HG02970 (cell line): Measurements from ENCODE around the gene INPP4B.

Source experiments
- ATAC-seq: cut with Tn5 transposase; IDR thresholded peaks from one replicate; pipeline ENCODE4 v1.9.1; 2021; ENCODE audit warnings: mild to moderate bottlenecking, moderate library complexity, moderate number of reproducible peaks; ENCODE audit not compliant: unreplicated experiment, low FRiP score

The INPP4B gene

GRCh38 chr4:142202404-142203332 lies 643.4 kb downstream of the INPP4B start:
- peak; percentile 64 for ATAC-seq

- ATAC-seq: no peak
Observed at GRCh38 chr4:142201041-142201440, 645.1 kb downstream of the INPP4B start.

DNA sequence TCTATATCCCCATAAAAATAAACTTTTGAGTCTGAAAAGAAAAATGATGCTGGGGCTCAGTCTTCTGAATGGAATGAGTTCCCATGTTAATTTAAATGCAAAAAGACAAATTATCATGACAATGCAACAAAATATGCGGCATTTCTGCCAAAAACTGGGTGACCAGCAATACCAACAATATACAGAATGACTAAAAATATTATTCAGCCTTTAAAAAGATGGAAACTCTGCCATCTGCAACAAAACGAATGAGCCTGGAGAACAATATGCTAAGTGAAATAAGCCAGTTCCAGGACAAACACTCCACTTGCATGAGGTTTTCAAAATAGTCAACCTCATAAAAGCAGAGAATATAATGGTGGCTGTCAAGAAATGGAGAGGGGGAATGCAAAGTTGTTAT lies 651.2 kb downstream of the INPP4B start:
- no peak for ATAC-seq

GRCh38 chr4:142191901-142192300 lies 654.2 kb downstream of the INPP4B start:
- ATAC-seq: no peak

GRCh38 chr4:142181021-142181420 lies 665.1 kb downstream of the INPP4B start:
- no peak for ATAC-seq

DNA sequence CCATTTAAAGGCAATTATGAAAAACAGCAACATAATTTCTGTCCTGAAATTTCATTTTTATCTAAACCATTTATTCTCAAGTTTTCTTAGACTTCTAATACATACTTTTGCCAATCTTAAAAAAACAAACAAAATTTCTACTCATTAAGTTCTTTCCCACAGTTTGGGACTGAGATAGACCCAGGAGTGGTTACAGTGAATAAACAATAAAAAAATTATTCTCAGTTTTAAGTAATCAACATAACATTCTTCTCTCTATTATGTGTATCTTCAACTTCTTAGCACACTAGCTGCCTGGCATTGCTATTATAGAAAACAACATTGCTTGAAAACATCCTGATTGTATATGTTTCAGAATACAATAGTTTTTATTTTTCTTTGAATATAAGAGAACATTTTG lies 676.9 kb downstream of the INPP4B start:
- no peak for ATAC-seq

DNA sequence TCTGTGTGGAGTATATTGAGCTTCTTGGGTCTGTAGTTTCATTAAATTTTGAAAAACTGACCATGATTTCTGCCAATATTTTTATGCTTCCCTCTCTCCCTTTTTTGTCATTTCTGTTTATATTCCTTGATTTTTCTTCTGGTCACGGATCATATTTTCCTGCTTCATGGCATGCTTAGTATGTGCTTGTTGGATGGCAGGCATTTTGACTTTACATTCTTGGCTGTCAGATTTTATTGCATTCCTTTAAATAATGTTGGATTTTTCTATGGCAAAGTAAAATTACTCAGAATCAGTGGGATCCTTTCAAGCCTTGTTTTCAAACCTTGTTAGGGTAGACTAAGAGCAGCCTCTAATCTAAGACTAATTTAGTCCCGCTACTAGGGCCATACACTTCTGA lies 677.9 kb downstream of the INPP4B start:
- no peak for ATAC-seq

DNA sequence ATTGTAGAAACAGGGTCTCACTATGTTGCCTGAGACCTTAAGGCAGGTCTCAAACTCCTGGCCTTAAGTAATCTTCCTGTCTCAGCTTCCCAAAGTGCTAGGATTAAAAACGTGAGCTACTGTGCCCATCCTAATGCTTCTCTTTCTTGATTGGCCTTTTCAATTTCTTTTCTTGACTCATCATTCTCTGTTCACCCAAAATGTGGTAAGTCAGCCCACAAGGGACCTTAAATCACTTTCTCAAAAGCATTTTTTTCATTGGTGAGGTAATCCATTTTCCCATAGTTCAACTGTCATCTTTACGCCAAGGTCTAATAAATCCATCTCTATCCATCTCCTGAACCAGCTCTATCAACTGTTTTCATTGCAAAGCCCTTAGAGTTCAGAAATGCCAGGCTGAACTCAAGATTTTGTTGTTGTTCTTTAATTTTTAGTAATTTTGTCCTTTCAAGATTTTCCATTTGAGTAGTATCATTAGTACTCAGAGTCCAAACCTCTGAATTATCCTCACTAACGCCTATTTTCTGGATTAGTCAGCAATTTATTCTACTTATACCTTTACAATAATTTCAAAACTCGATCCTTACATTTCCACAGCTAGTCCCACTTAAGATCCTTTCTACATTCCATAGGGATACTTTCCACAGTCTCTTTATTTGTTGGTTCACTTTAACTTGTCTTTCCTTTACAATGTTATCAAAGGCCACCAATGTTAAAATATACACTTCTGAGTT lies 681.2 kb downstream of the INPP4B start:
- no peak for ATAC-seq

DNA sequence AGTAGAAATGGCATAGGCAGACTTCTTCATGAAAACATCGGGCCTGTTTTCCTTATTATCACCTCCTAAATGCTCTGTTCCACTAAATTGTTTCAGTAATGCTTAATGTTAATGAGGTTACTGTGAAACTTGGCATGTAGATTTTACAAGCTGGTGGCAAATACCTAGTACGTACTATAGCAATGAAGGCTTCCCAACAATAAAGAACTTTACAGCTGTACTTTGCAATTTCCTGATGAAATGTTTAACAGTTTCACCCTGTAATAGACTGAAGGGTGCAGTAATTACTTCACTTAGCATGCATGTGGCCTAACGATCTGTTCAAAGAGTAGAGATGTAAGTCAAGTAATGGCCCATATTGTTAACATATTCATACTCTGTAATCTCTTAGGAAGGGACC lies 685.0 kb downstream of the INPP4B start:
- no peak for ATAC-seq

GRCh38 chr4:142160509-142160908 lies 685.6 kb downstream of the INPP4B start:
- no peak for ATAC-seq

- no peak for ATAC-seq
Observed at GRCh38 chr4:142158980-142159379, 687.1 kb downstream of the INPP4B start.

DNA sequence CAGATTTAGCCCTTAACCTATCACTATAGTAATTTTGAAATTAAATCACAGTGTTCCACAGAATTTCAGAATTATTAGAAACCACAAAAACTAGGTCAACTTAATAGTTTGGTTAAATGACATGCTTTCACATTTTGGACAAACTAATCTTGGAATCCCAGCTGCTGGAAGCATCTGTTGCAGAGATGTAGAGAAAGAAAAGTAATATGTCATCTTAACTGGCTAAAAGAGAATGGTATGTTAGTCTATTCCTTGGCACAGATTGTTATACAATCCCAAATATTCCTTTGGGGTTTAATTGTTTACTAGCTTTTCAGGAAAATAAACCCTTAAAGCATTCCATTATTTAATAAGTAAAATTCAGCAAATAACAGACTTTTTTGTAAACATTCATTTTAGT lies 689.8 kb downstream of the INPP4B start:
- no peak for ATAC-seq

DNA sequence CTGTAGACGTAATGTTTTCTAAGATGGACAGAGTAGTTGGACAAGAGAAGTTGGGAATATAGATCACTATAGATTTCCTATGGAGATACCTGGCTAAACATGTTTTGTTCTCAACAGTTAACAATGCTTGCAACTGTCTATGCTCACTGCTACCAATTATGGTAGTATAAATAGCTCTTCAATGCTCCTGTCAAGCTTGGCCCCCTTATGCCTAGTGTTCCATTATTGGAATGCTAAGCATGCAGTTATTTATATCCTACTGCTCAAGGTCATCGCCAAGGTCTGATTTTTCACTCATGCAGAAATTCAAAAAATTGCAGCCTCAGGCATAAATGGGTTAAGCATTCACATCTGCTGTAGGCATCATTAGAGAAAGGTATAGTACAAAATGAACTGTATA lies 690.8 kb downstream of the INPP4B start:
- no peak for ATAC-seq

DNA sequence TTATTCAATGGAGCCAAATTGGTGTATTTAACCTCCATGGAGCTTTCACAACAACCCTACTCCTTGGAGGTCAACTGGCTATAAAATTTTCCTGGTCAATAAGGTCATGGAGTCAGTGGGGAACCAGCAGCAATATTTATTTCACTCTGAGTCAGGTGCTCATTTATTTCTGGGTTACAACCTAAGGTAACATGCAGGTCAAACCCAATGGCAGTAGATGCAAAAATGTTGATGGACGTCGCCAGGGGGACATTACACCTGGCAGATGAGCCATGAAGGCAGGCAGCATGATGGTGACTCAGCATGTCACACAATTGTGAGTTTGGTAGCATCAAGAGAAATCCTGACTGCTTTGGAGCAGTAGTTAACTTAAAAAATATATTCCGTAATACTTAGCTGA lies 695.6 kb downstream of the INPP4B start:
- no peak for ATAC-seq

GRCh38 chr4:142144813-142145212 lies 701.3 kb downstream of the INPP4B start:
- no peak for ATAC-seq

DNA sequence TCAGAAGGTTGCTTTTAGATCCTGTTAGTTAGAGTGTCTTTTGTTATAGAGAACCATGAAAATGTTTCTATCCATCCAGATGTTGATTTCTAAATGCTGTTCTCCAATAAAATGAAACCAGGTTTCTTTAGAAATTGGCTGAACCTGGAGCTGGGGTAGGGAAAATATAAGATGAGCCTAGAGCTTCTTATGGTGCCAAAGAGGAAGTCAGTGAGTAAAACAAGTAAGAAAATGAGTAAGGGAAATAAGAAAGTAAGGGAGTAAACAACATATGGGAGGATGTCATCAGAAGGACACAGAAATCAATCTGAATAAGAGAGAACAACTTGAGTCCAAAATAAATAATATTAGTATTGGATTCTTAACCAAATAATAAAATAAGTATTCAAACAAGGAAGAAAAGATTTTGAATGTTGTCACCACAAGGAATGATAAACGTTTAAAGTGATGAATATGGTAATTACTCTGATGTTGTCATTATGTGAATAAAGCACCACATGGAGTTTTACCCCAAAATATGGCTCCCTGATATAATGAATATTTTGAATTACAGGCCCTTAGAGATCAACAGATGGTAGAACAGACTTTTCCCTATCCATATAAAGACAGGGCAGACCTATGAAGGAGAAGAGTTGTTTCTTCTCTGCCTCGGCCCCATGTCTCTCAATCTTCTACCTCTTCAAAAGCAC lies 703.6 kb downstream of the INPP4B start:
- no peak for ATAC-seq

GRCh38 chr4:142141224-142141623 lies 704.9 kb downstream of the INPP4B start:
- no peak for ATAC-seq

GRCh38 chr4:142130666-142131065 lies 715.4 kb downstream of the INPP4B start:
- no peak for ATAC-seq

GRCh38 chr4:142129931-142130330 lies 716.2 kb downstream of the INPP4B start:
- ATAC-seq: no peak

GRCh38 chr4:142129473-142129872 lies 716.6 kb downstream of the INPP4B start:
- no peak for ATAC-seq

GRCh38 chr4:142128529-142128928 lies 717.6 kb downstream of the INPP4B start:
- ATAC-seq: no peak
